Gastroesophageal sphincter (tissue), 3 donors: Measurements from ENCODE around the gene TSEN34.

Experiments used
- EP300 ChIP-seq: sonication (generic); formaldehyde crosslinking; IDR thresholded peaks from one replicate; pipeline ENCODE4 v1.6.1; 2017; ENCODE audit warnings: antibody characterized with exemption, mild to moderate bottlenecking
- POLR2A ChIP-seq, 2 donors: fragments of 450-650 bp; IDR thresholded peaks; one replicate each; pipeline ENCODE4 v1.6.1; 2017; ENCODE audit warnings: antibody characterized with exemption in 2 of 2, mild to moderate bottlenecking in 2 of 2, moderate library complexity in 1 of 2
- POLR2AphosphoS5 ChIP-seq: sonication (generic); formaldehyde crosslinking; IDR thresholded peaks from one replicate; pipeline ENCODE4 v1.6.1; 2017; ENCODE audit warnings: antibody characterized with exemption
- TF ChIP-seq, protein P1 (sequence below), 4 experiments: fragments of 200-600 bp in 2 of 4; fragments of 450-650 bp in 2 of 4; sonication (generic) in 1 of 4; IDR thresholded peaks; one replicate each; pipeline ENCODE4 v1.5.1; 2017 to 2019; ENCODE audit warnings: antibody characterized with exemption in 4 of 4, mild to moderate bottlenecking in 2 of 4, moderate library complexity in 2 of 4

DNA sequence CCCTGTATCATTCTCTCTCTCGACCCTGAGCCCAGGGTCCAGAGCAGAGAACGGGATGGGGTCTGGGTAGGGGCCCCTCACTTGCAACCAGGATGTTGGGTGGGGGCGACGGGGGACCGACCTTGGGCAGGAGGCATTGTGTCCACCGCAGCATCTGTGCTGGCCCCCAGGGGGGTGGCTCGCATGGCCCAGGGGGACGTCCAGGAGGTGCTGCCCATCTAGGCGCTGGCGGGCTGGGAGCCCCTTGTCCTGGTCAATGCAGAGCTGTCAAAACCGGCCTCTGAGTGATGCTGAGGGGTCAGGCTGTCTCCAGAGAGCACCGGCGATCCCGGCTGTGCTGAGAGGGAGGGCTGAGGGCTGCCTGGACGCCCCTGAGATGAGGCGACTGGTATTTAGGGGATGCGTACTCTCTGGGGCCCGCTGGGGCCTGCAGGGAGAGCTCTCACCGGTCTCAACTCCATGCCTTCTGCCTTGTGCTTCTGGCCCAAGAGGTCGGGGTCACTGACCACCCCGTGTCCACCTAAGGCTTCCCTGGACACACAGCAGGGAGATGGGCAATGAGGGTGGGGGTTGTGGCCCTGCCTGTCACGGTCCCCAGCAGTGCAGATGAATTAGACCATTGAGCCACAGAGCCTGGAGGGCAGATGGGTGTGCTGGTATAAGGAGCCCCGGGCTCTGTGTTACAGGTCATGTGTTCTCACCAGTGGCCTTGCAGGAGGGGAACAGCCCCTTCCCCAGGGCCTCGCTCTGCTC lies 18.1 kb downstream of the TSEN34 start:
- TF ChIP-seq EP300 (no peak), POLR2AphosphoS5 (no peak), POLR2A (IDR thresholded peaks at IDR 0.05) (no peak)
- TF ChIP-seq, protein P1, sequence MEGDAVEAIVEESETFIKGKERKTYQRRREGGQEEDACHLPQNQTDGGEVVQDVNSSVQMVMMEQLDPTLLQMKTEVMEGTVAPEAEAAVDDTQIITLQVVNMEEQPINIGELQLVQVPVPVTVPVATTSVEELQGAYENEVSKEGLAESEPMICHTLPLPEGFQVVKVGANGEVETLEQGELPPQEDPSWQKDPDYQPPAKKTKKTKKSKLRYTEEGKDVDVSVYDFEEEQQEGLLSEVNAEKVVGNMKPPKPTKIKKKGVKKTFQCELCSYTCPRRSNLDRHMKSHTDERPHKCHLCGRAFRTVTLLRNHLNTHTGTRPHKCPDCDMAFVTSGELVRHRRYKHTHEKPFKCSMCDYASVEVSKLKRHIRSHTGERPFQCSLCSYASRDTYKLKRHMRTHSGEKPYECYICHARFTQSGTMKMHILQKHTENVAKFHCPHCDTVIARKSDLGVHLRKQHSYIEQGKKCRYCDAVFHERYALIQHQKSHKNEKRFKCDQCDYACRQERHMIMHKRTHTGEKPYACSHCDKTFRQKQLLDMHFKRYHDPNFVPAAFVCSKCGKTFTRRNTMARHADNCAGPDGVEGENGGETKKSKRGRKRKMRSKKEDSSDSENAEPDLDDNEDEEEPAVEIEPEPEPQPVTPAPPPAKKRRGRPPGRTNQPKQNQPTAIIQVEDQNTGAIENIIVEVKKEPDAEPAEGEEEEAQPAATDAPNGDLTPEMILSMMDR (IDR thresholded peaks at IDR 0.05) = no peak
